Fibroblast of lung (primary cell): Measurements from ENCODE around the gene LRRC49. TPM values are rescaled to one million over a fixed set of nuclear protein-coding genes. Genes with fewer than 3 reads are reported as not detected.
"Not testable (repeated sequence)": the region's sequence is repeated elsewhere in the genome, so short reads cannot be mapped to it uniquely, and the experiment has no call there.

Experiments
- DNase-seq, 2 donors: peaks; one replicate each; pipeline versions ENCODE4 v3.0.0 to v3.0.0-alpha.2; 2010; ENCODE audit warnings: low read depth in 2 of 2
- H2AFZ ChIP-seq: 2 replicates; pipeline ENCODE4 v1.5.1; 2012; ENCODE audit warnings: low read length, control low read depth, inconsistent platforms
- H3K27ac ChIP-seq: 2 replicates; pipeline ENCODE4 v1.5.1; 2011; ENCODE audit warnings: low read length, control low read depth; ENCODE audit not compliant: insufficient read depth
- H3K27me3 ChIP-seq: 2 replicates; pipeline ENCODE4 v1.5.1; 2011; ENCODE audit warnings: mild to moderate bottlenecking, low read length; ENCODE audit not compliant: control insufficient read depth, insufficient read depth
- H3K36me3 ChIP-seq: 2 replicates; pipeline ENCODE4 v1.5.1; 2011; ENCODE audit warnings: low read length; ENCODE audit not compliant: control insufficient read depth, insufficient read depth
- H3K4me1 ChIP-seq: 2 replicates; pipeline ENCODE4 v1.5.1; 2011; ENCODE audit warnings: low read length; ENCODE audit not compliant: control insufficient read depth, insufficient read depth; ENCODE audit errors: extremely low read depth
- H3K4me2 ChIP-seq: 2 replicates; pipeline ENCODE4 v1.5.1; 2011; ENCODE audit warnings: low read length, control low read depth; ENCODE audit not compliant: insufficient read depth; ENCODE audit errors: extremely low read depth
- H3K4me3 ChIP-seq, 4 experiments: fragments of 200-600 bp in 1 of 4; sonication (generic) in 1 of 4; replicated peaks in 1 of 4; 2 replicates each; pipeline ENCODE4 v1.5.1; 2011 to 2016; ENCODE audit warnings: low read length in 4 of 4, low read depth in 3 of 4, mild to moderate bottlenecking in 3 of 4, control low read depth in 2 of 4, inconsistent platforms in 1 of 4, mixed read lengths in 1 of 4; ENCODE audit not compliant: insufficient read depth in 1 of 4; ENCODE audit errors: control extremely low read depth in 1 of 4
- H3K79me2 ChIP-seq: 2 replicates; pipeline ENCODE4 v1.5.1; 2012; ENCODE audit warnings: mild to moderate bottlenecking, low read length, inconsistent platforms; ENCODE audit not compliant: control insufficient read depth, insufficient read depth
- H3K9ac ChIP-seq: 2 replicates; pipeline ENCODE4 v1.5.1; 2011; ENCODE audit warnings: mild to moderate bottlenecking, low read length, control low read depth; ENCODE audit not compliant: insufficient read depth
- H3K9me3 ChIP-seq: 2 replicates; pipeline ENCODE4 v1.5.1; 2012; ENCODE audit warnings: low read depth, low read length; ENCODE audit not compliant: control insufficient read depth, insufficient read depth
- H4K20me1 ChIP-seq: 2 replicates; pipeline ENCODE4 v1.5.1; 2011; ENCODE audit warnings: low read length; ENCODE audit not compliant: control insufficient read depth, insufficient read depth; ENCODE audit errors: extremely low read depth
- EZH2 ChIP-seq: IDR thresholded peaks from 2 replicates; pipeline ENCODE4 v1.5.1; 2012; ENCODE audit warnings: low read length, control low read depth, mild to moderate bottlenecking; ENCODE audit errors: missing control alignments
- polyA plus RNA-seq, 2 donors: library from polyadenylated mRNA; depleted of rRNA in 1 of 2; stranded (reverse) in 1 of 2; unstranded in 1 of 2; fragments of >200 nt; gene quantifications; 2 replicates each; pipeline ENCODE4 v1.2.1, GENCODE V29; 2011 to 2012; ENCODE audit warnings: missing spikeins in 1 of 2
- total RNA-seq: library from RNA; depleted of rRNA; stranded (reverse); fragments of >200 nt; gene quantifications from 2 replicates; pipeline ENCODE4 v1.2.1, GENCODE V29; 2014
- TF ChIP-seq, protein P1 (sequence below), 2 donors: IDR thresholded peaks in 1 of 2; conservative IDR thresholded peaks in 1 of 2; 1 replicate in 1 of 2; 2 replicates in 1 of 2; pipeline ENCODE4 v1.5.1; 2011 to 2012; ENCODE audit warnings: low read length in 2 of 2, control low read depth in 1 of 2, inconsistent platforms in 1 of 2, low read depth in 1 of 2, mild to moderate bottlenecking in 1 of 2

LRRC49 gene
- total and polyA plus RNA-seq, 2 donors (not counting 1 experiment from before 2014, with no cell fraction given), result 10.0 to 31.5 TPM

DNA sequence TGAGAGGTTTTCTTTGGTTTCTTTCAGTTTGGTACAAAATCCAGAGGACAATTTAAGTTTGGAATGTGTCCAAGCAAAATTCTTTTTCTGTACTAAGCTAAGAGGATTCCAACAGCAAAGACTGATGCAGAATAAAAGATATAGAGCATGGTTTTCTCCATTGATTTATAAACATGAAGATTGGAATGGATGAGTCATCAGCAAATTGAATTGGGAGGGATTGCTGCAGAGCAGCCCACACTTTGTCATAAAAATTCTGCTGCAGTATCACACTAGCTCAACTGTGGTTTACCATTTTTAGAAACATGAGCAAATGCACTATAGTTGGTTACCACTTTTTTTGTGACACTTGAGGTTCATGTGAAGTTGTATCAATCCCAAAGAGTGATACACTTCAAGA, 22.6 kb upstream of the LRRC49 start:
- no peak overlapping the region for H3K4me3 ChIP-seq
- H3K27ac ChIP-seq, result peak overlapping the region; percentile 37
- no peaks in the 10 kb centered on the region for H3K27me3 ChIP-seq
- H3K36me3 ChIP-seq, result no peaks in the 10 kb centered on the region
- no peaks in the 10 kb centered on the region for H3K79me2 ChIP-seq
- H4K20me1 ChIP-seq, result no peaks in the 10 kb centered on the region
- H3K9ac ChIP-seq, result no peak overlapping the region
- DNase-seq, result peak; percentile 90 to 92
- H2AFZ ChIP-seq, result no peak overlapping the region
- peak overlapping the region; percentile 4 for H3K4me2 ChIP-seq
- H3K4me1 ChIP-seq, result peaks cover 21% of the 10 kb centered on the region
- TF ChIP-seq, protein P1, sequence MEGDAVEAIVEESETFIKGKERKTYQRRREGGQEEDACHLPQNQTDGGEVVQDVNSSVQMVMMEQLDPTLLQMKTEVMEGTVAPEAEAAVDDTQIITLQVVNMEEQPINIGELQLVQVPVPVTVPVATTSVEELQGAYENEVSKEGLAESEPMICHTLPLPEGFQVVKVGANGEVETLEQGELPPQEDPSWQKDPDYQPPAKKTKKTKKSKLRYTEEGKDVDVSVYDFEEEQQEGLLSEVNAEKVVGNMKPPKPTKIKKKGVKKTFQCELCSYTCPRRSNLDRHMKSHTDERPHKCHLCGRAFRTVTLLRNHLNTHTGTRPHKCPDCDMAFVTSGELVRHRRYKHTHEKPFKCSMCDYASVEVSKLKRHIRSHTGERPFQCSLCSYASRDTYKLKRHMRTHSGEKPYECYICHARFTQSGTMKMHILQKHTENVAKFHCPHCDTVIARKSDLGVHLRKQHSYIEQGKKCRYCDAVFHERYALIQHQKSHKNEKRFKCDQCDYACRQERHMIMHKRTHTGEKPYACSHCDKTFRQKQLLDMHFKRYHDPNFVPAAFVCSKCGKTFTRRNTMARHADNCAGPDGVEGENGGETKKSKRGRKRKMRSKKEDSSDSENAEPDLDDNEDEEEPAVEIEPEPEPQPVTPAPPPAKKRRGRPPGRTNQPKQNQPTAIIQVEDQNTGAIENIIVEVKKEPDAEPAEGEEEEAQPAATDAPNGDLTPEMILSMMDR (conservative IDR thresholded peaks at IDR 0.05 in 1 of 2, IDR thresholded peaks at IDR 0.05 in 1 of 2; ENCODE audit: low read depth in 1 of 2, low read length in 2 of 2), result no peak
- H3K9me3 ChIP-seq, result no peaks in the 10 kb centered on the region

DNA sequence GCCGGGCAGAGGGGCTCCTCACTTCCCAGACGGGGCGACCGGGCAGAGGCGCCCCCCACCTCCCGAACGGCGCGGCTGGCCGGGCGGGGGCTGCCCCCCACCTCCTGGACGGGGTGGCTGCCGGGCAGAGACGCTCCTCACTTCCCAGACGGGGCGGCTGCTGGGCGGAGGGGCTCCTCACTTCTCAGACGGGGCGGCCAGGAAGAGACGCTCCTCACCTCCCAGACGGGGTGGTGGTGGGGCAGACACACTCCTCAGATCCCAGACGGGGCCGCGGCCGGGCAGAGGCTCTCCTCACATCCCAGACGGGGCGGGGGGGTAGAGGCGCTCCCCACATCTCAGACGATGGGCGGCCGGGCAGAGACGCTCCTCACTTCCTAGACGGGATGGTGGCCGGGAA, 21.1 kb upstream of the LRRC49 start:
- not testable (repeated sequence) for H3K9me3 ChIP-seq, H3K27ac ChIP-seq, H2AFZ ChIP-seq, H3K79me2 ChIP-seq, H4K20me1 ChIP-seq, H3K4me3 ChIP-seq, H3K4me2 ChIP-seq, H3K36me3 ChIP-seq, H3K27me3 ChIP-seq, DNase-seq, H3K9ac ChIP-seq
- peaks cover 21% of the 10 kb centered on the region for H3K4me1 ChIP-seq

DNA sequence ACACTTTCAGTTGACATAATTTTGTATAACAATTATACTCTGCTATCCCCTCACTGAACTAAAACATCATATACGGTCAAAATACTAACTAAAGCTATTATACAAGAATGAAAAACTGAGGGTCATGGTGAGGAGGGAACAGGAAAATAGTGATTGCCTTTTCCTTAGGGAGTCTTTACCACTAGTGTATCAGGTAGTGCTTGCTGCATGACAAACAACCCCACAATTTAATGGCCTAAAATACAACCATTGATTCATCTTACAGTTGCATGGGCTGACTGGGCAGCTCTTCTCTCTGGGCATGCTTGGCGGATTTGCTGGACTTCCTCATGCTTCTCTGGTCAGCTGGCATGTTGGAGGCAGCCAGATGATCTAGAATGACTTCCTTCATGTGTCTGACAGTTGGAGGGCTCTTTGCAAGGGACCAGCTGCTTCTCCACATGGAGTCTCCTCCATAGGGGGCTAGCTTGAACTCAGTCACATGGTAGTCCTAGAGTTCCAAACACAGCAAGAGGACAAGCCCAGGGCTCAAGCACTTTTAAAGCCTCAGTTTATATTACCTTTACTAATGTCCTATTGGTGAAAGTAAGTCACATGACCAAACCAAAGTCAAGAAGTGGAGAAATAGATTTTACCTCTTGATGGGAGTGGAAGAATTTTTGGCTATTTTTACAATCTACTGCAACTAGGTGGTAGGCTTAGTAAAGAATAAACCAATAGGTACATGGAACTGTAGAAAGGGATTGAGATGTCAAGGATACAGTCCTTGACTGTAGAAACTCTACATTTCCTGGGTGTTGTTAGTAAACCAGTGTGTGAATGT, 19.2 kb upstream of the LRRC49 start:
- Histone ChIP-seq H3K4me1 (peaks cover 13% of the 10 kb centered on the region), H3K9ac (no peak overlapping the region), H3K27ac (no peak overlapping the region), H3K9me3 (no peaks in the 10 kb centered on the region), H2AFZ (no peak overlapping the region), H3K4me2 (no peak overlapping the region), H3K27me3 (no peaks in the 10 kb centered on the region), H3K79me2 (no peaks in the 10 kb centered on the region), H3K4me3 (no peak overlapping the region), H3K36me3 (no peaks in the 10 kb centered on the region), H4K20me1 (no peaks in the 10 kb centered on the region)
- DNase-seq, result no peak
- no peak for TF ChIP-seq EZH2
- TF ChIP-seq, protein P1 (conservative IDR thresholded peaks at IDR 0.05 in 1 of 2, IDR thresholded peaks at IDR 0.05 in 1 of 2; ENCODE audit: low read depth in 1 of 2, low read length in 2 of 2), result no peak
